IMR-90 (cell line): Measurements from ENCODE around the gene CTNNA1. TPM values are rescaled to one million over a fixed set of nuclear protein-coding genes. Genes with fewer than 3 reads are reported as not detected.

Experiments used
- ATAC-seq: fragments of 200-7000 bp; cut with Tn5 transposase; 2 replicates; pipeline ENCODE4 v1.9.1; 2020; ENCODE audit warnings: low read depth, mild to moderate bottlenecking, moderate library complexity
- BruUV-seq: library from RNA; stranded (reverse); fragments of 400-500 nt; replicated peaks from 2 replicates; lab custom pipeline; 2021; lab: Mats Ljungman, UMichigan
- CTCF ChIA-PET: fragments of 300-600 bp; formaldehyde crosslinking; extraction: SDS; loops from one replicate; lab custom pipeline; 2021; ENCODE audit warnings: antibody characterized with exemption; lab: Yijun Ruan, JAX
- POLR2A ChIA-PET: fragments of 300-600 bp; sonication (Branson Sonifier 250); formaldehyde crosslinking; loops from one replicate; lab custom pipeline; 2022; ENCODE audit warnings: antibody characterized with exemption; ENCODE audit not compliant: unreplicated experiment; lab: Charles Lee
- DNase-seq: peaks from one replicate; pipeline ENCODE4 v3.0.0; 2013
- H2AFZ ChIP-seq: replicated peaks from 2 replicates; pipeline ENCODE3; 2013; ENCODE audit warnings: low read length, mild to moderate bottlenecking; ENCODE audit not compliant: poor library complexity
- H2AK5ac ChIP-seq: 2 replicates; pipeline ENCODE4 v1.6.1; 2013; ENCODE audit warnings: low read depth, low read length, inconsistent platforms
- H2AK9ac ChIP-seq: replicated peaks from 2 replicates; pipeline ENCODE3; 2013; ENCODE audit warnings: mild to moderate bottlenecking, low read depth, low read length, moderate library complexity; ENCODE audit not compliant: poor library complexity
- H2BK120ac ChIP-seq: 2 replicates; pipeline ENCODE4 v1.6.1; 2013; ENCODE audit warnings: low read depth, low read length, inconsistent platforms
- H2BK15ac ChIP-seq: 3 replicates; pipeline ENCODE4 v1.6.1; 2013; ENCODE audit warnings: low read depth, low read length, inconsistent platforms
- H2BK20ac ChIP-seq: 2 replicates; pipeline ENCODE4 v1.6.1; 2013; ENCODE audit warnings: low read depth, mild to moderate bottlenecking, inconsistent platforms, low read length, moderate library complexity
- H2BK5ac ChIP-seq: 2 replicates; pipeline ENCODE4 v1.6.1; 2013; ENCODE audit warnings: mild to moderate bottlenecking, low read depth, low read length, inconsistent platforms; ENCODE audit not compliant: poor library complexity, severe bottlenecking
- H3K14ac ChIP-seq: replicated peaks from 2 replicates; pipeline ENCODE4 v1.6.1; 2013; ENCODE audit warnings: low read depth, low read length, inconsistent platforms
- H3K18ac ChIP-seq: 2 replicates; pipeline ENCODE4 v1.6.1; 2013; ENCODE audit warnings: low read depth, low read length, control low read depth
- H3K23ac ChIP-seq: 2 replicates; pipeline ENCODE4 v1.6.1; 2013; ENCODE audit warnings: low read depth, low read length, inconsistent platforms
- H3K27ac ChIP-seq: 2 replicates; pipeline ENCODE4 v1.5.1; 2013; ENCODE audit warnings: mild to moderate bottlenecking, control low read depth, low read length; ENCODE audit not compliant: insufficient read depth
- H3K27me3 ChIP-seq: 2 replicates; pipeline ENCODE4 v1.6.1; 2013; ENCODE audit warnings: low read length; ENCODE audit not compliant: control insufficient read depth, insufficient read depth
- H3K36me3 ChIP-seq: 2 replicates; pipeline ENCODE4 v1.6.1; 2013; ENCODE audit warnings: low read length, mixed read lengths; ENCODE audit not compliant: control insufficient read depth, insufficient read depth
- H3K4ac ChIP-seq: 2 replicates; pipeline ENCODE4 v1.6.1; 2013; ENCODE audit warnings: low read depth, low read length, inconsistent platforms
- H3K4me1 ChIP-seq: 2 replicates; pipeline ENCODE4 v1.6.1; 2013; ENCODE audit warnings: low read length, mixed read lengths; ENCODE audit not compliant: control insufficient read depth, insufficient read depth
- H3K4me2 ChIP-seq: 2 replicates; pipeline ENCODE4 v1.6.1; 2013; ENCODE audit warnings: low read depth, mild to moderate bottlenecking, control low read depth, low read length, moderate library complexity
- H3K4me3 ChIP-seq: 2 replicates; pipeline ENCODE4 v1.5.1; 2013; ENCODE audit warnings: low read depth, mild to moderate bottlenecking, control low read depth, low read length, moderate library complexity; ENCODE audit not compliant: insufficient read depth
- H3K56ac ChIP-seq: 2 replicates; pipeline ENCODE4 v1.6.1; 2013; ENCODE audit warnings: low read length, inconsistent platforms; ENCODE audit not compliant: insufficient read depth; ENCODE audit errors: extremely low read depth
- H3K79me1 ChIP-seq, 2 experiments: 2 replicates each; pipeline ENCODE4 v1.6.1; 2013; ENCODE audit warnings: low read length in 2 of 2, inconsistent platforms in 1 of 2, low read depth in 1 of 2
- H3K9ac ChIP-seq: 2 replicates; pipeline ENCODE4 v1.6.1; 2013; ENCODE audit warnings: low read depth, low read length, control low read depth
- H3K9me1 ChIP-seq: 2 replicates; pipeline ENCODE4 v1.6.1; 2013; ENCODE audit warnings: low read length, inconsistent platforms; ENCODE audit not compliant: insufficient read depth
- H3K9me3 ChIP-seq: 2 replicates; pipeline ENCODE4 v1.6.1; 2013; ENCODE audit warnings: low read length; ENCODE audit not compliant: control insufficient read depth, insufficient read depth
- H4K20me1 ChIP-seq: 2 replicates; pipeline ENCODE4 v1.6.1; 2013; ENCODE audit warnings: low read length, inconsistent platforms; ENCODE audit not compliant: insufficient read depth
- H4K5ac ChIP-seq: 2 replicates; pipeline ENCODE4 v1.6.1; 2013; ENCODE audit warnings: mild to moderate bottlenecking, low read depth, low read length, control low read depth
- H4K8ac ChIP-seq, 2 experiments: 2 replicates each; pipeline ENCODE4 v1.6.1; 2013; ENCODE audit warnings: low read depth in 2 of 2, low read length in 2 of 2, control low read depth in 1 of 2, inconsistent platforms in 1 of 2
- H4K91ac ChIP-seq: 2 replicates; pipeline ENCODE4 v1.6.1; 2013; ENCODE audit warnings: low read depth, low read length, inconsistent platforms; ENCODE audit not compliant: insufficient read depth
- BHLHE40 ChIP-seq: fragments of 150-350 bp; IDR thresholded peaks from 2 replicates; pipeline ENCODE4 v1.6.1; 2016; ENCODE audit warnings: mild to moderate bottlenecking, low read depth, low read length
- CHD1 ChIP-seq: IDR thresholded peaks from 2 replicates; pipeline ENCODE4 v1.6.1; 2012; ENCODE audit warnings: low read depth, low read length, improper control_type of control experiment
- CTCF ChIP-seq: conservative IDR thresholded peaks from 2 replicates; pipeline ENCODE4 v1.5.1; 2012; ENCODE audit warnings: mild to moderate bottlenecking, low read depth, low read length, improper control_type of control experiment
- ELK1 ChIP-seq: fragments of 150-350 bp; IDR thresholded peaks from 2 replicates; pipeline ENCODE4 v1.6.1; 2016; ENCODE audit warnings: low read depth, mild to moderate bottlenecking, low read length, moderate library complexity, borderline replicate concordance
- MAFK ChIP-seq: IDR thresholded peaks from 2 replicates; pipeline ENCODE4 v1.6.1; 2012; ENCODE audit warnings: low read depth, low read length, improper control_type of control experiment
- MAZ ChIP-seq: IDR thresholded peaks from 2 replicates; pipeline ENCODE4 v1.6.1; 2012; ENCODE audit warnings: low read depth, mild to moderate bottlenecking, low read length, improper control_type of control experiment, moderate library complexity, borderline replicate concordance
- NFE2L2 ChIP-seq: fragments of 150-350 bp; IDR thresholded peaks from 2 replicates; pipeline ENCODE4 v1.6.1; 2016; ENCODE audit warnings: low read depth, mild to moderate bottlenecking, low read length
- RAD21 ChIP-seq: IDR thresholded peaks from 2 replicates; pipeline ENCODE4 v1.6.1; 2012; ENCODE audit warnings: low read length, improper control_type of control experiment
- RCOR1 ChIP-seq: IDR thresholded peaks from 2 replicates; pipeline ENCODE4 v1.6.1; 2012; ENCODE audit warnings: mild to moderate bottlenecking, low read length, improper control_type of control experiment; ENCODE audit not compliant: insufficient replicate concordance
- RFX5 ChIP-seq: IDR thresholded peaks from 2 replicates; pipeline ENCODE4 v1.8.0; 2012; ENCODE audit warnings: low read depth, mild to moderate bottlenecking, low read length, moderate library complexity
- SMC3 ChIP-seq: fragments of 150-350 bp; IDR thresholded peaks from 2 replicates; pipeline ENCODE4 v1.6.1; 2016; ENCODE audit warnings: low read depth, mild to moderate bottlenecking, antibody characterized with exemption, low read length, moderate library complexity
- WGBS, 2 experiments: methylation state at CpG; one replicate each; pipeline versions ENCODE4 v1.1.5 to v1.1.7; 2013; ENCODE audit warnings: missing lambda C conversion rate in 2 of 2; ENCODE audit not compliant: insufficient read length in 1 of 2; ENCODE audit errors: extremely low coverage in 2 of 2; 5-methylcytosine and 5-hydroxymethylcytosine counted together
- dilution Hi-C: fragments of 300-500 bp; cut with HindIII; formaldehyde crosslinking; loops from one replicate; pipeline ENCODE4 v1.14.3; 2018; ENCODE audit warnings: low sequenced_read_pairs; ENCODE audit not compliant: unreplicated experiment
- in situ Hi-C: fragments of 300-500 bp; cut with MboI; formaldehyde crosslinking; loops from 3 replicates; pipeline ENCODE4 v1.14.3; 2019; ENCODE audit warnings: low sequenced_read_pairs, inconsistent platforms, mixed read lengths
- intact Hi-C: fragments of 100-400 bp; cut with micrococcal nuclease; formaldehyde crosslinking; loops from 2 replicates; pipeline ENCODE4 v1.10.0; 2022
- polyA plus RNA-seq, 3 experiments: library from polyadenylated mRNA; depleted of rRNA; stranded (reverse); fragments of >200 nt; gene quantifications; 2 replicates each; pipeline ENCODE4 v1.2.3, GENCODE V29; 2012; ENCODE audit warnings: low replicate concordance in 1 of 3
- total RNA-seq: library from RNA; depleted of rRNA; stranded (reverse); fragments of >200 nt; gene quantifications from 2 replicates; pipeline ENCODE4 v1.2.3, GENCODE V29; 2012

The CTNNA1 gene
- total and polyA plus RNA-seq, 2 of the 4 experiments (the other 2 are of a cell fraction): 220 to 471 TPM

GRCh38 chr5:138876811-138877210 is 123.6 kb downstream of the CTNNA1 start:
- Histone ChIP-seq H3K27ac (no peak overlapping the region), H4K8ac (no peak overlapping the region), H3K56ac (no peak overlapping the region), H2BK5ac (no peak overlapping the region), H3K23ac (no peak overlapping the region), H3K4me1 (peaks cover 15% of the 10 kb centered on the region), H2BK20ac (no peak overlapping the region), H2BK15ac (no peak overlapping the region), H3K4me2 (no peak overlapping the region), H3K79me1 (peaks cover 58 to 84% of the 10 kb centered on the region in 2 experiments), H3K9me3 (no peaks in the 10 kb centered on the region), H3K9ac (no peak overlapping the region), H2AK5ac (no peak overlapping the region), H3K18ac (no peak overlapping the region), H4K20me1 (peaks cover 86% of the 10 kb centered on the region), H4K5ac (no peak overlapping the region), H3K4me3 (no peak overlapping the region), H3K27me3 (no peaks in the 10 kb centered on the region), H3K4ac (no peak overlapping the region), H2AFZ (no peak overlapping the region), H3K9me1 (peaks cover 23% of the 10 kb centered on the region), H2BK120ac (no peak overlapping the region), H4K91ac (no peak overlapping the region), H3K14ac (no peak overlapping the region), H3K36me3 (peaks cover 3% of the 10 kb centered on the region; the same call in 1 of the 2 replicates), H2AK9ac (no peak overlapping the region)
- TF ChIP-seq CHD1 (no peak), SMC3 (no peak), MAFK (no peak), MAZ (no peak), RCOR1 (no peak), CTCF (no peak), RFX5 (no peak), ELK1 (no peak), RAD21 (no peak), BHLHE40 (no peak), NFE2L2 (no peak)
- ATAC-seq (no peak), DNase-seq (no peak)
- in situ Hi-C loops: no loop called here
- WGBS, 2 experiments: 100% methylated on average over 2 of the region's 4 CpGs; no CpG with 5 or more reads in 1 of the 2 experiments
- ChIA-PET CTCF (no interaction called here), POLR2A (no interaction called here)
- intact Hi-C loops: no loop called here
- dilution Hi-C loops: no loop called here
- no TSS peak for BruUV-seq
